Transverse colon (tissue), 4 donors: ENCODE measurements around the gene PGP.

Experiments used
- CTCF ChIP-seq, 5 experiments: fragments of 200-600 bp in 3 of 5; fragments of 450-650 bp in 2 of 5; sonication (generic) in 3 of 5; IDR thresholded peaks; 1 replicate in 2 of 5; 2 replicates in 3 of 5; pipeline ENCODE4 v1.5.1; 2016 to 2017; ENCODE audit warnings: antibody characterized with exemption in 5 of 5, inconsistent platforms in 3 of 5, mild to moderate bottlenecking in 2 of 5, moderate library complexity in 1 of 5
- POLR2A ChIP-seq: fragments of 450-650 bp; IDR thresholded peaks from one replicate; pipeline ENCODE4 v1.6.1; 2016; ENCODE audit warnings: antibody characterized with exemption, mild to moderate bottlenecking, moderate library complexity
- POLR2AphosphoS5 ChIP-seq, 3 donors: sonication (generic); formaldehyde crosslinking; IDR thresholded peaks; one replicate each; pipeline ENCODE4 v1.6.1; 2016; ENCODE audit warnings: antibody characterized with exemption in 3 of 3

DNA sequence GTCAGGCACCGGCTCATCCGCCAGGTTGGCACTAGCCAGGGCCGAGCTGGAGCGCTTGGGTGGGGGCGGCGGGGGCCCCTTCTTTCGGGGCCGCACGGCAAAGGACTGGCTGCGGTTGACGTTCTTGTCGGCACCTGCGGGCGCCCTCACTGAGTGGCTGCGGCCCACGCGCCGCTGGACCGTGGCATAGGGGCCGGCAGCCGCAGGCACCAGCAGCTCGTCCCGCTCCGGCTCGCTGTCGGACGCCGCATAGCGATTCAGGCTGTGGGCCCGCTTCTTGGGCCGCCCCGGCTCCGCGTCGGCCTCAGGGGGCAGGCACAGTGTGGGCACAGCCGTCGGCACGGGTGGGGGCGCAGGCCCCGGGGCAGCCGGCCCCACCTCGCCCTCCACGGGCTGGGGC is 34.2 kb downstream of the PGP start:
- TF ChIP-seq POLR2AphosphoS5 (IDR thresholded peaks at IDR 0.05) (no peak), POLR2A (no peak), CTCF (IDR thresholded peaks at IDR 0.05) (no peak)
